ENCODE measurements around the gene RBM18. TPM values are rescaled to one million over a fixed set of nuclear protein-coding genes. Genes with fewer than 3 reads are reported as not detected.
A peak's percentile ranks its signal among the peaks of the same experiment; 100 is the strongest.

The RBM18 gene
- total and polyA plus RNA-seq, 2 experiments from 2014 or later = 9.3 to 25.5 TPM

GRCh38 chr9:122192261-122192875, 72.3 kb downstream of the RBM18 start:
- DNase-seq (ENCODE audit: low spot score) (no peak), ATAC-seq (peak; percentile 18; the same call in 1 of the 3 replicates)
- no peaks in the 10 kb centered on the region for H3K79me2 ChIP-seq (replicated peaks; ENCODE audit: insufficient read depth)
- Mint-ChIP-seq H3K27ac (no peak overlapping the region), H3K36me3 (ENCODE audit: low read depth) (no peaks in the 10 kb centered on the region; the same call in 2 of the 3 replicates), H3K27me3 (ENCODE audit: insufficient read depth, low read depth, poor library complexity) (peaks cover 7% of the 10 kb centered on the region), H3K4me1 (peaks cover 22% of the 10 kb centered on the region), H3K4me3 (no peak overlapping the region), H3K9me3 (no peaks in the 10 kb centered on the region; the same call in 2 of the 3 replicates)
- H3K4me3 ChIP-seq = no peak overlapping the region
- TF ChIP-seq STAT1 (IDR thresholded peaks at IDR 0.05; ENCODE audit: unreplicated experiment) (no peak), CTCF (conservative IDR thresholded peaks at IDR 0.05; ENCODE audit: low read depth in 2 of 2) (peak in 1 of 2 experiments; percentile 32; a peak in 2 of 4 replicates)
- no peaks in the 10 kb centered on the region for H3K9me2 ChIP-seq (ENCODE audit: insufficient read depth)
- no peaks in the 10 kb centered on the region for H4K20me1 ChIP-seq (replicated peaks; ENCODE audit: insufficient read depth)
- peaks cover 4% of the 10 kb centered on the region; the same call in 1 of the 2 replicates for H3K4me1 ChIP-seq (ENCODE audit: insufficient read depth)
- H2AFZ ChIP-seq = peak overlapping the region; percentile 74
- H3K27ac ChIP-seq (ENCODE audit: low read depth) = no peak overlapping the region
- H3K4me2 ChIP-seq = no peak overlapping the region
- H3F3A ChIP-seq (replicated peaks; ENCODE audit: low read depth) = no peaks in the 10 kb centered on the region
- no peaks in the 10 kb centered on the region for H3K36me3 ChIP-seq (ENCODE audit: insufficient read depth)
- no peaks in the 10 kb centered on the region for H3K27me3 ChIP-seq (ENCODE audit: insufficient read depth)

GRCh38 chr9:122191584-122191983, 73.1 kb downstream of the RBM18 start:
- no peaks in the 10 kb centered on the region for H3K9me2 ChIP-seq (ENCODE audit: insufficient read depth)
- Mint-ChIP-seq H3K27me3 (ENCODE audit: insufficient read depth, low read depth, poor library complexity) (peaks cover 7% of the 10 kb centered on the region), H3K4me1 (peaks cover 19% of the 10 kb centered on the region), H3K4me3 (no peak overlapping the region), H3K9me3 (no peaks in the 10 kb centered on the region; the same call in 2 of the 3 replicates), H3K27ac (no peak overlapping the region), H3K36me3 (ENCODE audit: low read depth) (no peaks in the 10 kb centered on the region; the same call in 2 of the 3 replicates)
- H3K4me3 ChIP-seq = no peak overlapping the region
- no peaks in the 10 kb centered on the region for H3K36me3 ChIP-seq (ENCODE audit: insufficient read depth)
- no peaks in the 10 kb centered on the region for H3K79me2 ChIP-seq (replicated peaks; ENCODE audit: insufficient read depth)
- no peaks in the 10 kb centered on the region for H3K27me3 ChIP-seq (ENCODE audit: insufficient read depth)
- TF ChIP-seq EZH2 (IDR thresholded peaks at IDR 0.05; ENCODE audit: low read depth, unreplicated experiment) (no peak), ETS1 (IDR thresholded peaks at IDR 0.05) (no peak), NANOG (IDR thresholded peaks at IDR 0.05; ENCODE audit: borderline replicate concordance) (no peak), STAT1 (IDR thresholded peaks at IDR 0.05; ENCODE audit: unreplicated experiment) (no peak), CREB1 (CRISPR knock-in tag; IDR thresholded peaks at IDR 0.05; ENCODE audit: low read depth) (no peak)
- H2AFZ ChIP-seq = peak overlapping the region; percentile 74
- ATAC-seq (peak; percentile 67), DNase-seq (ENCODE audit: low spot score) (no peak)
- peaks cover 4% of the 10 kb centered on the region; the same call in 1 of the 2 replicates for H3K4me1 ChIP-seq (ENCODE audit: insufficient read depth)
- no peaks in the 10 kb centered on the region for H3F3A ChIP-seq (replicated peaks; ENCODE audit: low read depth)
- no peak overlapping the region for H3K4me2 ChIP-seq
- H3K27ac ChIP-seq (ENCODE audit: low read depth) = no peak overlapping the region
- no peaks in the 10 kb centered on the region for H4K20me1 ChIP-seq (replicated peaks; ENCODE audit: insufficient read depth)

All from GM23338 (cell line).